ENCODE data around the gene NEU4.

NEU4 gene

DNA sequence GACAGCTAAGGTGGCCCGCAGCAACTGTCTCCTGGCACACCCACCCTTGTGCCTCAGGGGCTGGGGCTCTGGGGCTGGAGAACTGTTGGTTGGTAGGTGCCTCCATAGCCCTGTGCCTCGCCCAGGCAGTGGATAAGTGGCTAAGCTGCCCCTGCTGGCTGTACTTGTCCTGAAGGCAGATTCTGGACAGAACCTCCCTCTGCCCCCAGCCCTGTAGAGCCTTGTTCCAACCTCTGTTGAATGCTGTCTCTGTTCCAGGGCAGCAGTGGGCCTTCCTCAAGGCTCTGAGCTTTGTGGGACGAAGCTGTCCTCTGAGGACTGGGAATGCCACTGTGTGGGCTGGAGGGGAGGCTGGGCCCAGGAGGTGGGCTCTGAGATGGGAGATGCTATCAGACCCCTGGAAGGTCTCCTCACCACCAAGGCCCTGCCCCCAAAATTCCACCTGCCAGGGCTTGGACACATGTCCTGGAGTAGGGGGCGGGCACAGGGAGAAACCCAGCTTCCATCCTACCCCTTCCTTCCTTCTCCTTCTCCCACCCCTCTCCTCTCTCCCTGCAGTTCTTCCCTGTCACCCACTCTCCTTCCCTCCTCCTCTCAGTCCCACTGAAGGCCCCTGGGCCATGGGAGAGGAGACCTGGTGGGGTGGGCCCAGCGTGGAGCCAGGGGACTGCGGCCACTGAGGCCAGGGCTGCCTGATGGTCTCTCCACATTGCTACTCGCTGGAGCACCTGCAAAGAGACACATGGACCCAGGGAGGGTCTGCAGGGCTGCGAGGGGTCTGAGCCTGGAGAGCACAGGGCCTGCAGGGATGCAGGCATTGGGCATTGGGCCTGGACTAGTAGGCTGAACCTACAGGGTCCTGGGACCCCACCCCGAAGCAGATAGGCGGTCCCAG is 51.4 kb downstream of the NEU4 start:
- Histone ChIP-seq H3K9me3 (ENCODE audit: low read depth, low read length) (no peaks in the 10 kb centered on the region), H3K4me3 (no peak overlapping the region), H3K36me3 (ENCODE audit: insufficient read depth, low read length) (no peaks in the 10 kb centered on the region), H3K9ac (ENCODE audit: insufficient read length) (no peak overlapping the region), H3K27ac (no peak overlapping the region)
- no peak for TF ChIP-seq EZH2 (IDR thresholded peaks at IDR 0.05)
- no peak for TF ChIP-seq POLR2AphosphoS5 (IDR thresholded peaks at IDR 0.05; ENCODE audit: borderline replicate concordance, low read depth, low read length)
- TF ChIP-seq FOXP2 (optimal IDR thresholded peaks at IDR 0.05; ENCODE audit: control extremely low read depth, extremely low read length, insufficient read depth) = no peak
- no peak for DNase-seq (ENCODE audit: low read depth, low spot score)

DNA sequence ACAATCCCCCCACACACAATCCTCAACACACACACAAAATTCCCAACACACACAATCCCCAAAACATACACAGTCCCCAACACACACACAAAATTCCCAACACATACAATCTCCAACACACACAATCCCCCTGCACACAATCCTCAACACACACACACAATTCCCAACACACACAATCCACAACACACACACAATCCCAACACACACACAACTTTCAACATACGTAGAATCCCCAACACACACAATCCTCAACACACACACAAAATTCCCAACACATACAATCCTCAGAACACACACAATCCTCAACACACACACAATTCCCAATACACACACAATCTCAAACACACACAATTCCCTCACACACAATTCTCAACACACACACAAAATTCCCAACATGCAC is 52.3 kb downstream of the NEU4 start:
- no peak overlapping the region for H3K27ac ChIP-seq
- no peaks in the 10 kb centered on the region for H3K36me3 ChIP-seq (ENCODE audit: insufficient read depth, low read length)
- TF ChIP-seq EZH2 (IDR thresholded peaks at IDR 0.05) (no peak), FOXP2 (optimal IDR thresholded peaks at IDR 0.05; ENCODE audit: control extremely low read depth, extremely low read length, insufficient read depth) (no peak), POLR2AphosphoS5 (IDR thresholded peaks at IDR 0.05; ENCODE audit: borderline replicate concordance, low read depth, low read length) (no peak)
- H3K4me3 ChIP-seq = no peak overlapping the region
- no peak overlapping the region for H3K9ac ChIP-seq (ENCODE audit: insufficient read length)
- H3K9me3 ChIP-seq (ENCODE audit: low read depth, low read length) = no peaks in the 10 kb centered on the region
- no peak for DNase-seq (ENCODE audit: low read depth, low spot score)

- H3K27ac ChIP-seq = no peak overlapping the region
- no peak for DNase-seq (ENCODE audit: low read depth, low spot score)
- H3K4me3 ChIP-seq = no peak overlapping the region
- H3K9ac ChIP-seq (ENCODE audit: insufficient read length) = no peak overlapping the region
- TF ChIP-seq FOXP2 (optimal IDR thresholded peaks at IDR 0.05; ENCODE audit: control extremely low read depth, extremely low read length, insufficient read depth) (no peak), POLR2AphosphoS5 (IDR thresholded peaks at IDR 0.05; ENCODE audit: borderline replicate concordance, low read depth, low read length) (no peak), EZH2 (IDR thresholded peaks at IDR 0.05) (no peak)
- H3K9me3 ChIP-seq (ENCODE audit: low read depth, low read length) = no peaks in the 10 kb centered on the region
- H3K36me3 ChIP-seq (ENCODE audit: insufficient read depth, low read length) = no peaks in the 10 kb centered on the region
Measured at GRCh38 chr2:241862093-241862492, 53.1 kb downstream of the NEU4 start.

GRCh38 chr2:241862775-241863535 is 54.0 kb downstream of the NEU4 start:
- Histone ChIP-seq H3K9ac (ENCODE audit: insufficient read length) (no peak overlapping the region), H3K4me3 (no peak overlapping the region), H3K9me3 (ENCODE audit: low read depth, low read length) (no peaks in the 10 kb centered on the region)

DNA sequence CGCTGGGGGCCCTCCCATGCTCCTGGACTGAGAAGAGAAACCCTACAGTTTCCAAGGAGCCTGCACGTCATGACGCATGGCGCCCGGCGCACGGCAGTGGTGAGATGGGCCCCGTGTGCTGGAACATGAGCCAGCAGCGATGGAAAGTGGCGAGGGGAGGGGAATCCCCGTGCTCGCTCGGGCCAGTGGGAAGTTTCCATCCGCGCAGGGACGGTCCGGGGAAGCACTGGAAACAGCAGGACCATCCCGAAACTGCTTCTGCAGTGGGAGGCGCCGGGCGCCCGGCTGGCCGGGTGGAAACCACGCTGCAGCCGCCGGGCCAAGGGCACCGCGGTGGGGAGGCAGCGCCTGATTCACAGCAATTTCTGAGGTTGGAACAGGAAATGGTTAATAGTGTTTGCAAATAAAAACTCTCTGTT is 54.6 kb downstream of the NEU4 start:
- H3K4me3 ChIP-seq = no peak overlapping the region
- DNase-seq (ENCODE audit: low read depth, low spot score) = no peak
- no peak overlapping the region for H3K27ac ChIP-seq
- H3K9ac ChIP-seq (ENCODE audit: insufficient read length) = no peak overlapping the region
- no peaks in the 10 kb centered on the region for H3K36me3 ChIP-seq (ENCODE audit: insufficient read depth, low read length)
- no peak for TF ChIP-seq EZH2 (IDR thresholded peaks at IDR 0.05)
- no peaks in the 10 kb centered on the region for H3K9me3 ChIP-seq (ENCODE audit: low read depth, low read length)

More at GRCh38 chr2:241862775-241863535, 54.0 kb downstream of the NEU4 start:
- no peaks in the 10 kb centered on the region for H3K36me3 ChIP-seq (ENCODE audit: insufficient read depth, low read length)
- TF ChIP-seq EZH2 (IDR thresholded peaks at IDR 0.05) (no peak), POLR2AphosphoS5 (IDR thresholded peaks at IDR 0.05; ENCODE audit: borderline replicate concordance, low read depth, low read length) (no peak), FOXP2 (optimal IDR thresholded peaks at IDR 0.05; ENCODE audit: control extremely low read depth, extremely low read length, insufficient read depth) (no peak)
- H3K27ac ChIP-seq = no peak overlapping the region
- DNase-seq (ENCODE audit: low read depth, low spot score) = no peak

GRCh38 chr2:241864168-241864849 is 55.3 kb downstream of the NEU4 start:
- Histone ChIP-seq H3K27ac (no peak overlapping the region), H3K4me3 (no peak overlapping the region), H3K9me3 (ENCODE audit: low read depth, low read length) (no peaks in the 10 kb centered on the region), H3K9ac (ENCODE audit: insufficient read length) (no peak overlapping the region), H3K36me3 (ENCODE audit: insufficient read depth, low read length) (no peaks in the 10 kb centered on the region)
- TF ChIP-seq EZH2 (IDR thresholded peaks at IDR 0.05) (no peak), FOXP2 (optimal IDR thresholded peaks at IDR 0.05; ENCODE audit: control extremely low read depth, extremely low read length, insufficient read depth) (no peak), POLR2AphosphoS5 (IDR thresholded peaks at IDR 0.05; ENCODE audit: borderline replicate concordance, low read depth, low read length) (no peak)
- no peak for DNase-seq (ENCODE audit: low read depth, low spot score)

DNA sequence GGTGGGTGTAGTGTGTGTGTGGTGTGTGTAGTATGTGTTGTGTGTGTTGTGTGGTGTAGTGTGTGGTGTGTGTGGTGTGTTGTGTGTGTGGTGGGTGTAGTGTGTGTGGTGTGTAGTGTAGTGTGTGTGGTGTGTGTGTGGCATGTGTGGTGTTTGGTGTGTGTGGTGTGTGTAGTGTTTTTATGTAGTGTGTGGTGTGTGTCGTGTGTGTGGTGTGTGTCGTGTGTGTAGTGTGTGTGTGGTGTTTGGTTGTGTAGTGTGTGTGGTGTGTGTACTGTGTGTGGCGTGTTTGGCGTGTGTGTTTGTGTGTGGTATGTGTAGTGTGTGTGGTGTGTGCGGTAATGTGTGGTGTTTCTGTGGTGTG is 55.8 kb downstream of the NEU4 start:
- Histone ChIP-seq H3K9ac (ENCODE audit: insufficient read length) (no peak overlapping the region), H3K4me3 (no peak overlapping the region), H3K9me3 (ENCODE audit: low read depth, low read length) (no peaks in the 10 kb centered on the region), H3K36me3 (ENCODE audit: insufficient read depth, low read length) (no peaks in the 10 kb centered on the region), H3K27ac (no peak overlapping the region)
- TF ChIP-seq EZH2 (IDR thresholded peaks at IDR 0.05) (no peak), FOXP2 (optimal IDR thresholded peaks at IDR 0.05; ENCODE audit: control extremely low read depth, extremely low read length, insufficient read depth) (no peak), POLR2AphosphoS5 (IDR thresholded peaks at IDR 0.05; ENCODE audit: borderline replicate concordance, low read depth, low read length) (no peak)
- no peak for DNase-seq (ENCODE audit: low read depth, low spot score)

DNA sequence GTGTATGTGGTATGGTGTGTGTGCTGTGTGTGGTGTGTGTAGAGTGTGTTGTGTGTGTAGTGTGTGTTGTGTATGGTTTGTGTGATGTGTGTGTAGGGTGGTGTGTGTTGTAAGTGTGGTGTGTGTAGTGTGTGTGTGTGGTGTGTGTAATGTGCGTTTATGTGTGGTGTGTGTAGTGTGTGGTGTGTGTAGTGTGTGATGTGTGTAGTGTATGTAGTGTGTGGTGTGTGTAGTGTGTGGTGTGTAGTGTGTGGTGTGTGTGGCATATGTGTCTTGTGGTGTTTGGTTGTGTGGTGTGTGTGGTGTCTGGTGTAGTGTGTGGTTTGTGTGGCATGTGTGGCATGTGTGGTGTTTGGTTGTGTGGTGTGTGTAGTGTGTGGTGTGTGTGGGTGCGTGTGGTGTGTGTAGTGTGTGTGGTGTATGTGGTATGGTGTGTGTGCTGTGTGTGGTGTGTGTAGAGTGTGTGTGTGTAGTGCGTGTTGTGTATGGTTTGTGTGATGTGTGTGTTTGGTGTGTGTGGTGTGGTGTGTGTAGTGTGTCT is 56.5 kb downstream of the NEU4 start:
- DNase-seq (ENCODE audit: low read depth, low spot score) = no peak
- no peak overlapping the region for H3K27ac ChIP-seq
- TF ChIP-seq FOXP2 (optimal IDR thresholded peaks at IDR 0.05; ENCODE audit: control extremely low read depth, extremely low read length, insufficient read depth) (no peak), EZH2 (IDR thresholded peaks at IDR 0.05) (no peak), POLR2AphosphoS5 (IDR thresholded peaks at IDR 0.05; ENCODE audit: borderline replicate concordance, low read depth, low read length) (no peak)

More for the DNA sequence above, 56.5 kb downstream of the NEU4 start:
- H3K36me3 ChIP-seq (ENCODE audit: insufficient read depth, low read length) = no peaks in the 10 kb centered on the region
- H3K9ac ChIP-seq (ENCODE audit: insufficient read length) = no peak overlapping the region
- no peak overlapping the region for H3K4me3 ChIP-seq
- H3K9me3 ChIP-seq (ENCODE audit: low read depth, low read length) = no peaks in the 10 kb centered on the region

Data from SK-N-MC (cell line).